Testis (tissue), 3 donors: ENCODE data around the gene SLC49A3. TPM values are rescaled to one million over a fixed set of nuclear protein-coding genes. Genes with fewer than 3 reads are reported as not detected.

Source experiments
- DNase-seq: peaks from one replicate; pipeline ENCODE4 v3.0.0-alpha.2; 2019
- H3K27ac ChIP-seq, 2 donors: fragments of 200-600 bp; sonication (generic); one replicate each; pipeline ENCODE4 v1.5.1; 2019
- H3K27me3 ChIP-seq: fragments of 200-600 bp; sonication (generic); one replicate; pipeline ENCODE4 v1.5.1; 2019
- H3K36me3 ChIP-seq: fragments of 200-600 bp; sonication (generic); one replicate; pipeline ENCODE4 v1.5.1; 2017; ENCODE audit warnings: low read depth; ENCODE audit errors: missing control alignments
- H3K4me1 ChIP-seq: fragments of 200-600 bp; sonication (generic); one replicate; pipeline ENCODE4 v1.5.1; 2019
- H3K4me3 ChIP-seq, 2 donors: fragments of 200-600 bp; sonication (generic); one replicate each; pipeline ENCODE4 v1.5.1; 2017 to 2019
- H3K9me3 ChIP-seq: fragments of 200-600 bp; sonication (generic); one replicate; pipeline ENCODE4 v1.5.1; 2017
- POLR2A ChIP-seq: fragments of 450-650 bp; IDR thresholded peaks from one replicate; pipeline ENCODE4 v1.6.1; 2017; ENCODE audit warnings: antibody characterized with exemption, mild to moderate bottlenecking, moderate library complexity
- WGBS, 2 donors: methylation state at CpG; one replicate each; pipeline ENCODE4 v1.1.5; 2018; 5-methylcytosine and 5-hydroxymethylcytosine counted together
- intact Hi-C: fragments of 100-400 bp; cut with DNase I; formaldehyde crosslinking; loops from one replicate; pipeline ENCODE4 v1.15.1; 2023; ENCODE audit warnings: low total_unique reads
- polyA plus RNA-seq: library from polyadenylated mRNA; stranded (reverse); fragments of 350-450 nt; fragmentation: Illumina TruSeq; extraction: RNeasy Lipid Tissue Mini Kit (QIAGEN cat#74804); gene quantifications from one replicate; pipeline ENCODE4 v1.2.3, GENCODE V29; 2014; ENCODE audit warnings: low read depth, low replicate concordance; ENCODE audit not compliant: insufficient read depth
- total RNA-seq, 2 donors: library from RNA; depleted of rRNA; stranded (reverse); fragments of >200 nt; gene quantifications; one replicate each; pipeline ENCODE4 v1.2.3, GENCODE V29; 2016
- TF ChIP-seq, protein P1 (sequence below), 3 experiments: fragments of 450-650 bp in 2 of 3; fragments of 200-600 bp in 1 of 3; sonication (generic) in 1 of 3; IDR thresholded peaks; one replicate each; pipeline ENCODE4 v1.5.1; 2016 to 2019; ENCODE audit warnings: antibody characterized with exemption in 3 of 3, mild to moderate bottlenecking in 2 of 3, moderate library complexity in 1 of 3

SLC49A3 gene
- total and polyA plus RNA-seq, 3 donors from 2014 or later, result 7.3 to 23.5 (median 10.1) TPM

DNA sequence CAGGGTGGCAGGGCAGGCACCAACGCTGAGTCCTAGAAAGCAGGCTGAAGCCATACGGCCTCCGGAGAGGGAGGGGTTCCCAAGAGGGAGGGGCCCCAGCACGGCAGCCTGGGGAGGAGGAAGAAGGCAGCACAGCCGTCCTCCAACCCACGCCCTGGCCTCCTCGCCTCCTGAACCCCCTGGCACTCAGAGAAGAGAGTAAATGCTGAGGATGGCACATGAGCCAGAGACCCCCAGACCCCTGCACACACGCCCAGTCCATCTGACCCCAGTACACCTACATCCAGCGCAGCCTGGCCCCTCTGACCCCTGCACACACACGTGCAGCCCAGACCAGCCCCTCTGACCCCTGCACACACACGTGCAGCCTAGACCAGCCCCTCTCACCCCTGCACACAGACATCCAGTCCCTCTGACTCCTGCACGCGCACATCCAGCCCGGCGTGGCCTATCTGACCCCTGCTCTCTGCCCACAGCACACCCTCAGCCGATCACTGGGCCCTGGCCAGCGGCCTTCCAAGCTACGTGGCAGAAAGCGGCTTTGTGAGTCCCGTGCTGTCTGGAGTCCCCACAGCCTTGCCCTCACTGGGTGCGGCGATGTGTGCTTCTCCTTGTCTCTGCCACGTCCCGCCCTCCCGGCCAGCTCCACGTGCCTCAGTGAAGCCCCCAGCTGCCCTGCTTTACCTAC, 33.3 kb downstream of the SLC49A3 start:
- no peaks in the 10 kb centered on the region for H3K4me1 ChIP-seq
- H3K4me3 ChIP-seq, result no peak overlapping the region
- no peak for DNase-seq
- H3K36me3 ChIP-seq, result no peaks in the 10 kb centered on the region
- no peak overlapping the region for H3K27ac ChIP-seq
- no peak for TF ChIP-seq POLR2A
- TF ChIP-seq, protein P1, sequence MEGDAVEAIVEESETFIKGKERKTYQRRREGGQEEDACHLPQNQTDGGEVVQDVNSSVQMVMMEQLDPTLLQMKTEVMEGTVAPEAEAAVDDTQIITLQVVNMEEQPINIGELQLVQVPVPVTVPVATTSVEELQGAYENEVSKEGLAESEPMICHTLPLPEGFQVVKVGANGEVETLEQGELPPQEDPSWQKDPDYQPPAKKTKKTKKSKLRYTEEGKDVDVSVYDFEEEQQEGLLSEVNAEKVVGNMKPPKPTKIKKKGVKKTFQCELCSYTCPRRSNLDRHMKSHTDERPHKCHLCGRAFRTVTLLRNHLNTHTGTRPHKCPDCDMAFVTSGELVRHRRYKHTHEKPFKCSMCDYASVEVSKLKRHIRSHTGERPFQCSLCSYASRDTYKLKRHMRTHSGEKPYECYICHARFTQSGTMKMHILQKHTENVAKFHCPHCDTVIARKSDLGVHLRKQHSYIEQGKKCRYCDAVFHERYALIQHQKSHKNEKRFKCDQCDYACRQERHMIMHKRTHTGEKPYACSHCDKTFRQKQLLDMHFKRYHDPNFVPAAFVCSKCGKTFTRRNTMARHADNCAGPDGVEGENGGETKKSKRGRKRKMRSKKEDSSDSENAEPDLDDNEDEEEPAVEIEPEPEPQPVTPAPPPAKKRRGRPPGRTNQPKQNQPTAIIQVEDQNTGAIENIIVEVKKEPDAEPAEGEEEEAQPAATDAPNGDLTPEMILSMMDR (IDR thresholded peaks at IDR 0.05), result no peak
- no peaks in the 10 kb centered on the region for H3K27me3 ChIP-seq
- intact Hi-C loops, result no loop called here
- 69 to 77% methylated on average over 17 to 26 of the region's 26 CpGs for WGBS, 2 donors
- H3K9me3 ChIP-seq, result no peaks in the 10 kb centered on the region

DNA sequence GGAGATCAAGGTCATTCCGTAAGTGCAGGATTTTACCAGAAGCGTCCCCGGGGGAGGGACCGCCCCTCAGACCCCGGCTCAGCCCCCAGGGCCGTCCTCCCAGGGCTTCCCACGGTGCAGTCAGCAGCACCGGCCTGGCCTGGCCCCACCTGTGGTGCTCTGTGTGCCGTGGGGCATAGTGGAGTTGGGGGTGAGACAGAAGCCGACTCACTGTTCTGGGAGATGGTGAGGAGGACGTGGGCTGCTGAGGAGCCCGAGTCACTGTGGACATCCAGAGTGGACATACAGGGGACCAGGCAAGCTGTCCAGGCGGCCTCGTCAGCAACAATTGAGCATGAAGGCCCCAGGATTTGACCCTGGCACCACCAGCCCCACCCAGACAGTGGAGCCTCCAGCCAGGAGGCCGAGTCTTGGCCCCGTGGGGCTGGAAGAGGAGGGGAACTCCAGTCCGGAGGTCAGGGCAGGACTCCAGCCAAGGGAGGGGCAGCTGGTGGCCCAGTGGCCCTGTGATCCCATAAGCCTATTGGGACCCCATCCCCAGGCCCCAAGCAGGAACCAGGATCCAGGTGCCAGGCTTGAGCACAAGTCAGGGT, 34.0 kb downstream of the SLC49A3 start:
- no peak for DNase-seq
- H3K9me3 ChIP-seq, result no peaks in the 10 kb centered on the region
- intact Hi-C loops, result no loop called here
- H3K27me3 ChIP-seq, result no peaks in the 10 kb centered on the region
- no peak overlapping the region for H3K4me3 ChIP-seq
- no peaks in the 10 kb centered on the region for H3K36me3 ChIP-seq
- TF ChIP-seq, protein P1 (IDR thresholded peaks at IDR 0.05), result no peak
- TF ChIP-seq POLR2A, result no peak
- no peak overlapping the region for H3K27ac ChIP-seq
- 27 to 42% methylated on average over 11 to 17 of the region's 17 CpGs for WGBS, 2 donors
- no peaks in the 10 kb centered on the region for H3K4me1 ChIP-seq

DNA sequence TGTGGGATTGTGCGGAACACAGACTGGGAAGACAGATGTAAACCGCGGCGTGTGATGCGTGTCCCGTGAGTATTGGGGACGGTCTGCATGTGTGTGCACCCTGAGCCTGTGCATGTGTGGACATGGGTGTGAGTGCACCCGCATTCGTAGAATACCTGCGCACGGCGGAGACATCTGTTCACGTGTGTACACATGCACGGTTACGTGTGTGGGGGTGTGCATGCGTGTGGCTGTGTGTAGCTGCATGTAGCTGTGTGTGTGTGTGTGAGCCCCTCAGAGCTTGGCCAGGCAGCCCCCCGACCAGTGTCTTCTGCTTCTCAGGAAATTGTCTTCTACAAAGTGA, 34.5 kb downstream of the SLC49A3 start:
- 90 to 93% methylated on average over 8 to 17 of the region's 17 CpGs for WGBS, 2 donors
- intact Hi-C loops, result no loop called here
- Histone ChIP-seq H3K27me3 (no peaks in the 10 kb centered on the region), H3K4me1 (no peaks in the 10 kb centered on the region), H3K9me3 (no peaks in the 10 kb centered on the region), H3K27ac (no peak overlapping the region), H3K4me3 (no peak overlapping the region), H3K36me3 (no peaks in the 10 kb centered on the region)
- no peak for DNase-seq
- no peak for TF ChIP-seq POLR2A
- TF ChIP-seq, protein P1 (IDR thresholded peaks at IDR 0.05), result no peak

DNA sequence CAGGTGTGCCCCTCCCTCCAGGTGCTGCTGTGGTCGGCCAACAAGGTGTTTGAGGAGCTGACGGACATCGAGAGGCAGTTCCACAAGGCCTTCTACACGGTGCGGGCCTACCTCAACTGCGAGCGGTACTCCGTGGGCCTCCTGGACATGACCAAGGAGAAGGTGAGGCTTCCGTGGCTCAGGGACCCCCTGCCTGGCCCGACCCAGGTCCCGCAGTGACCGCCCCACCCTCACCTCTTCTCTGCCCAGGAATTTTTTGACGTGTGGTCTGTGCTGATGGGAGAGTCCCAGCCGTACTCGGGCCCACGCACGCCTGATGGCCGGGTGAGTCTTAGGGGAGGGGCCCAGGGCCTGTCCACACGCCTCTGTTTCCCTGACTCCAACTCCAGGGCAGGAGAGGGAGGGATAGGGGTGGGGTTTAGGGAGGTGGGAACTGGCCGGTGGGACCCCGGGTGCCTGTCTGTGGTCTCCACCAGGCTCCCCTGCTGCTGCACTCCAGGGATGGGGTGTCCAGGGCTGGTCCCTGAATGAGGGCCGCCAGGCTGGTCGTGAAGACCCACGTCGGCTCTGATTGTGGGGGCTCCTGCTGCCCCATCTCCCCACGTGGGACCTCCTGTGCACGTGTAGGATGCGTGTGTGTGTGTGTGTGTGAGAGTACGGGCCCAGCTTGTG, 35.0 kb downstream of the SLC49A3 start:
- Histone ChIP-seq H3K36me3 (no peaks in the 10 kb centered on the region), H3K9me3 (no peaks in the 10 kb centered on the region), H3K4me3 (no peak overlapping the region), H3K4me1 (no peaks in the 10 kb centered on the region), H3K27me3 (no peaks in the 10 kb centered on the region), H3K27ac (no peak overlapping the region)
- DNase-seq, result no peak
- intact Hi-C loops, result no loop called here
- 89 to 93% methylated on average over 19 to 29 of the region's 29 CpGs for WGBS, 2 donors
- TF ChIP-seq, protein P1 (IDR thresholded peaks at IDR 0.05), result no peak
- no peak for TF ChIP-seq POLR2A
